Activated naive CD4-positive, alpha-beta T cell treated with anti-CD3 and anti-CD28 coated beads, Interleukin-2, amount 10 ng/mL, durations not matched to agents 5 hours and 36 hours (primary cell): ENCODE measurements around the gene TMEM119. TPM values are rescaled to one million over a fixed set of nuclear protein-coding genes. Genes with fewer than 3 reads are reported as not detected.

Source experiments
- microRNA-seq: library from miRNA; unstranded; fragments of <30 nt; microRNA quantifications from one replicate; pipeline ENCODE4 v1.2.0, GENCODE V29; 2022; ENCODE audit warnings: borderline microRNAs expressed, borderline replicate concordance
- total RNA-seq, 2 experiments: library from RNA; stranded (reverse); gene quantifications; one replicate each; pipeline ENCODE4 v1.2.3, GENCODE V29; 2021

Gene TMEM119
- under 1 TPM; 0.53 to 0.63 TPM for total RNA-seq

DNA sequence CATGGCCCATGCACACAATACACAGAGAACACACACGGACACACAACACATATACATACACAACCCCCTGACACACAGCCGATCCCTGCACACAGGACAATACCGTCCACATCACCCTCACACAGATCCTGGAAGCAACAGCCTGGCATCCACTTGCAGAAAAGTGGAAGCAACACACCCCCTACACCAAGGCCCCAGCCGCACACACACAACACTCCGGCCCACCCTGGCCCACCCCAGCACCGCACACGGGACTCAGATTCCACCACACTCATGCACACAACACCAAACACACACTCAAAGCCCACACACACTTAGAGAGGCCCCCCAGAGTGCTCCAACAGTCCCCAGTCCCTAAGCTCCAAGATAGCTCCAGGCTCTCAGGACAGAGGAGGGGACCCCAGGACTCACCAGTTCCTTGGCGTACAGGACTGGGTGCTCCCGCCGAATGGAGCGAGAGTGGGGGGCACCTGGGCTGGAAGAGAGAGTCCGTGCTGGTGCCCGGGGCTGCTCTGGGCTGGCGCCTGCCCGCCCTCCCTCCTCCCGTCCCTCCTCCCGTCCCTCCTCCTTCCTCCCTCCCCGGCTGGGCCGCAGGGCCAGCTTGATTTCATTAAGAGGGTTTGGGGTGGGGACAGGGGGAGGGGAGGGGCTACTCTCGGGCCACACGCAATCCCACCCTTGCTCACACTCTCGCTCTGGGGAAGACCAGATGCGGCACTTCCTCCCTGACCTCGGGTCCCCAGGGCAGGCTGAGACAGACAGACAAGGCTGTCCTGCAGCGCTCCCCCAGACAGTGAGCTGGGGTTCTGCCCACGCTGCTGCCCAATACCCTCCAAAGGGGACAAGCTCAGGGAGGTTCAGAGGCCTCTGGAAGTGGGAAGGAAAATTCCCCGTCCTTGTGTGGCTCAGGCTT lies at the start of gene TMEM119:
Gene TMEM119 (minus strand): TSS at position 526 of the 913 bp plus-strand sequence. CDS start 5,701 bp downstream, outside the sequence.

DNA sequence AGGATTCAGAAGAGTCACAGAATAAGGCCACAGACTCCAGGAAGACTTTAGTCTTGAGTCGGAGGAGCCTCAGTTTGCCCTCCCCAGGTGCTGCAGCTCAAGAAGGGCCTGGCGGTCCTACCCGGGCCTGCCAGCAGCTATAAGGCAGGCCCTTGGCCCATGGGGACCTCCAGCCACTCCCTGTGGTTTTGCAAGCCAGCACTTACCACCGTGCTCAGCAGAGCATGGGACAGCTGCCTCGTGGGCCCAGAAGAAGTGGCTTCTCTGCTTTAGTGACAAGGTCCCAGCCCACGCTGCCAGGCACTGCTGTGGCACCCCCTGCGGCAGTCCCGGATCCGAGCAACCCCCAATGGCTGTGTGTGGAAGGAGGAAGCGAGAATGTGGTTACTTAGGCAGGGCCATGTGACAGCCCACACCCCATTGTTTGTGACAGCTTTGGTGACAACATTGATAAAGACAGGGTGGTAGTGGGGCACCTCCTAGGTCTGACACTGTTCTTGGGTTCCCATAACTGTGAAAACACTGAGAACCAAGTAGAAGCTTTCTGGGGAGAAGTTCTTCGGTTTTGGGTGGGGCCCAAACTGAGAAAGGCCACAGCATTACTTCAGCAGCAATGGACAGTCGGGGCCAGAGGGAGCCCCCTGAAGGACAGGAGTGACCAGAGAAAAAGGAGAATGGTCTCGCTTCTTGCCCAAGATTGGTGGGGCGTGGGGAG lies 35.8 kb upstream of the TMEM119 start, which contains the start of gene SELPLG:
Gene SELPLG (minus strand): TSS at position 361 of the 715 bp plus-strand sequence. CDS start 9,587 bp downstream, outside the sequence.

GRCh38 chr12:108562348-108563135 lies 35.3 kb downstream of the TMEM119 start, which contains the start of gene ISCU:
Gene ISCU, plus strand, starts transcription at chr12:108562596. Its CDS starts 27 bp downstream, at chr12:108562623.

GRCh38 chr12:108560752-108561719 lies 36.8 kb downstream of the TMEM119 start, which contains the start of gene SART3:
Gene SART3, minus strand, starts transcription at chr12:108561173. Its CDS starts 19 bp downstream, at chr12:108561154.

Small RNA genes within 50 kb of the gene (microRNA-seq; reads per million reads assigned to microRNA genes)
- gene MIR4496: 1.3 reads per million

Other genes starting within 250 kb of the TMEM119 start
- gene FICD, start 82.8 kb downstream of the TMEM119 start, total RNA-seq: 1 to 10 TPM; 6.0 to 6.4 TPM
- 10 to 100 TPM; 59.9 to 64.9 TPM for gene SART3, start 36.9 kb downstream of the TMEM119 start, total RNA-seq
- 10 to 100 TPM; 57.5 to 60.9 TPM for gene ISCU, start 35.5 kb downstream of the TMEM119 start, total RNA-seq
- gene SELPLG, start 35.8 kb upstream of the TMEM119 start, total RNA-seq: 100 to 1,000 TPM; 224 to 229 TPM
- 10 to 100 TPM; 16.4 to 18.4 TPM for gene CORO1C, start 133.4 kb upstream of the TMEM119 start, total RNA-seq